Activated CD8-positive, alpha-beta T cell treated with anti-CD3 and anti-CD28 coated beads, Interleukin-2, amount 10 ng/mL, durations not matched to agents 7 days and 5 days (primary cell): ENCODE results near the gene PARP1. TPM values are rescaled to one million over a fixed set of nuclear protein-coding genes. Genes with fewer than 3 reads are reported as not detected.

Source experiments
- ATAC-seq: fragments of 150-1000 bp; cut with Tn5 transposase; one replicate; pipeline ENCODE4 v1.10.0; 2021; ENCODE audit warnings: moderate library complexity
- CTCF ChIA-PET: fragments of 350-600 bp; sonication (Branson Sonifier 250); formaldehyde crosslinking; loops from one replicate; lab custom pipeline; 2021; ENCODE audit warnings: antibody characterized with exemption; lab: Charles Lee
- POLR2A ChIA-PET: fragments of 350-600 bp; sonication (Branson Sonifier 250); formaldehyde crosslinking; loops from one replicate; lab custom pipeline; 2021; ENCODE audit warnings: antibody characterized with exemption; lab: Charles Lee
- DNase-seq: peaks from one replicate; pipeline ENCODE4 v3.0.0-alpha.2; 2020
- H3K27ac Mint-ChIP-seq: one replicate; pipeline ENCODE4 v1.8.0; 2021; ENCODE audit warnings: mild to moderate bottlenecking, mixed read lengths
- H3K27me3 Mint-ChIP-seq: one replicate; pipeline ENCODE4 v1.8.0; 2021; ENCODE audit warnings: low read depth, mixed read lengths
- H3K36me3 Mint-ChIP-seq: one replicate; pipeline ENCODE4 v1.8.0; 2021; ENCODE audit warnings: low read depth, mixed read lengths
- H3K4me1 Mint-ChIP-seq: one replicate; pipeline ENCODE4 v1.8.0; 2021; ENCODE audit warnings: low read depth, mixed read lengths
- H3K4me3 Mint-ChIP-seq: one replicate; pipeline ENCODE4 v1.8.0; 2021; ENCODE audit warnings: mild to moderate bottlenecking, mixed read lengths
- H3K9me3 Mint-ChIP-seq: one replicate; pipeline ENCODE4 v1.8.0; 2022; ENCODE audit warnings: mixed read lengths; ENCODE audit not compliant: insufficient read depth
- total RNA-seq, 2 experiments: library from RNA; stranded (reverse); gene quantifications; one replicate each; pipeline ENCODE4 v1.2.3, GENCODE V29; 2021

Gene PARP1
- total RNA-seq, 2 experiments from 2014 or later: 139 to 145 TPM

GRCh38 chr1:226371027-226371694 is 36.7 kb downstream of the PARP1 start:
- Mint-ChIP-seq H3K4me1 (no peaks in the 10 kb centered on the region), H3K4me3 (no peak overlapping the region), H3K9me3 (no peaks in the 10 kb centered on the region), H3K27ac (no peak overlapping the region), H3K27me3 (no peaks in the 10 kb centered on the region), H3K36me3 (peaks cover 62% of the 10 kb centered on the region)
- ChIA-PET POLR2A (no interaction called here), CTCF (no interaction called here)
- DNase-seq (no peak), ATAC-seq (no peak)

GRCh38 chr1:226370144-226370923 is 37.6 kb downstream of the PARP1 start:
- no peaks in the 10 kb centered on the region for H3K4me1 Mint-ChIP-seq
- POLR2A ChIA-PET: no interaction called here
- CTCF ChIA-PET: no interaction called here
- DNase-seq (no peak), ATAC-seq (no peak)
- no peaks in the 10 kb centered on the region for H3K9me3 Mint-ChIP-seq
- no peak overlapping the region for H3K4me3 Mint-ChIP-seq
- no peak overlapping the region for H3K27ac Mint-ChIP-seq
- peaks cover 61% of the 10 kb centered on the region for H3K36me3 Mint-ChIP-seq
- no peaks in the 10 kb centered on the region for H3K27me3 Mint-ChIP-seq

DNA sequence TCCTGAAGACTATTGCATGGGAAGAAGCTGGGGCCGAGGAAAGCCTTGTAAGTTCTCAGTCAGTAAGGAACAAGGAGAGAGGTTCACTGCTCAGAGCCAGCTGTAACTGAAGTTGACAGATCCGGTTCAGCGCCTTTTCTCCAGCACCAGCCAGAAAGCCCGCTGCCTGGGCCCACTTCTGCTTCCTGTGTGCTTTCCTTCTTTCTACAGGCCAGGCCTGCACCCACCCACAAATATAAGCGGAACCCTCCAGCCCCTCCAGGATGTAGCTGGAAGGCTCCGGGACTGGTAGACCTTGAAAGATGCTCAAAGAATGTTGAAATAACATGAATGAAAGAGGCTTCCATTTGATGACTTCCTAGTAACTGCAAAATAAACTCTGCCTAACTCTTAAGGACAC is 38.8 kb downstream of the PARP1 start:
- Mint-ChIP-seq H3K4me1 (no peaks in the 10 kb centered on the region), H3K36me3 (peaks cover 62% of the 10 kb centered on the region)
- POLR2A ChIA-PET: no interaction called here

DNA sequence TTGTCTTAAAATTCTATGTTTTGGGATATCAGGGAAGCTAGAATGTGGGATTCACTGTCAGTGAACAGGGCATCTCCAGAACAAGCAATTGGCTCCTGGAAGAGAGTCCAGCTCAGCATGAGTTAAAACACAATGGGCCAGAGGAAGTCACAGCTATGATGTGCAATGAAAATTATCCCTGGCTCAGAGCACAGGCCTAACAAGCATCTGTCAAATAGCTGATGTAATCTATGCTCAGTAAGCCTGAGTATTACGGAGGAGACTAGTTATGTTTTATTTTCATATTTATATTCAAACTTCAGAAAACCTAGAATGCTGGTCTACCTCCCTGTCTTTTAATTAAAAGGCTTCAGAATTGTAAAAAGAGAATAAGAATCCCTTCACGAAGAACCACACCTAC is 41.6 kb downstream of the PARP1 start:
- Mint-ChIP-seq H3K27ac (no peak overlapping the region), H3K9me3 (no peaks in the 10 kb centered on the region), H3K4me1 (no peaks in the 10 kb centered on the region), H3K4me3 (no peak overlapping the region), H3K36me3 (peaks cover 66% of the 10 kb centered on the region), H3K27me3 (no peaks in the 10 kb centered on the region)
- ChIA-PET POLR2A (no interaction called here), CTCF (no interaction called here)
- DNase-seq (no peak), ATAC-seq (no peak)

More for the DNA sequence above, 38.8 kb downstream of the PARP1 start:
- ATAC-seq: no peak
- no peak for DNase-seq
- H3K4me3 Mint-ChIP-seq: no peak overlapping the region
- CTCF ChIA-PET: no interaction called here
- no peak overlapping the region for H3K27ac Mint-ChIP-seq
- H3K27me3 Mint-ChIP-seq: no peaks in the 10 kb centered on the region
- H3K9me3 Mint-ChIP-seq: no peaks in the 10 kb centered on the region

GRCh38 chr1:226365831-226366231 is 42.1 kb downstream of the PARP1 start:
- peaks cover 68% of the 10 kb centered on the region for H3K36me3 Mint-ChIP-seq
- H3K27ac Mint-ChIP-seq: no peak overlapping the region
- no peaks in the 10 kb centered on the region for H3K9me3 Mint-ChIP-seq
- H3K27me3 Mint-ChIP-seq: no peaks in the 10 kb centered on the region
- H3K4me3 Mint-ChIP-seq: no peak overlapping the region
- DNase-seq: no peak
- ATAC-seq: no peak
- no peaks in the 10 kb centered on the region for H3K4me1 Mint-ChIP-seq
- ChIA-PET CTCF (no interaction called here), POLR2A (no interaction called here)

DNA sequence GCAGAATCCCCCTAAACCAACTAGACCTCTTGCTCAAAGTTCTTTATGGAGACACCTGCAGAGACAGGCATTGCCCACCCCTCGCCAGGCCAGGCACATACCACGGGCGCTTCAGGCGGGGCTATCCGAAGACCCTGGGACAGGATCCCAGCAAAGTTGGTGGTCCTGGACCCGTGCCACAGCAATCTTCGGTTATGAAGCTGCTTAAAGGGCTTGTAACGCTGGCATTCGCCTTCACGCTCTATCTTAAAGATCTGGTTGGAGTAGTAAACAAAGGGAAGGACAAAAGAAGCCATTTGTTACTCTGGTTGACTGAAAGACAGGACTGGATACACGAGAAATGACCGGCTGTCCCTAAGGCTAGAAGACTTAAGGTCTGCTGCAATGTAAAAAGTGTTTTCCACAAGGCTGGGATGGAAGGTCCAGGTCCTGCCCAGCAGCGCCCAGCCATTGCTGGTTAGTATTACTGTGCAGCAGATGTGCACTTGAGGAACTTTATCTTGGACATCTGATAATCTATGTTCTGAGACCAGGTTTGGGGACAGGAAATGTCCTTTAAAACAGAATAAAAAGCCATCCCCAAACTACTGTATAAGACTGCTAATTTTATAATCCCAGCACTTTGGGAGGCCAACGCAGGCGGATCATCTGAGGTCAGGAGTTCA is 42.9 kb downstream of the PARP1 start:
- H3K27ac Mint-ChIP-seq: no peak overlapping the region
- H3K9me3 Mint-ChIP-seq: no peaks in the 10 kb centered on the region
- no peak overlapping the region for H3K4me3 Mint-ChIP-seq
- H3K36me3 Mint-ChIP-seq: peaks cover 68% of the 10 kb centered on the region
- DNase-seq: no peak
- POLR2A ChIA-PET: no interaction called here
- H3K27me3 Mint-ChIP-seq: no peaks in the 10 kb centered on the region
- CTCF ChIA-PET: no interaction called here
- no peak for ATAC-seq
- H3K4me1 Mint-ChIP-seq: no peaks in the 10 kb centered on the region

DNA sequence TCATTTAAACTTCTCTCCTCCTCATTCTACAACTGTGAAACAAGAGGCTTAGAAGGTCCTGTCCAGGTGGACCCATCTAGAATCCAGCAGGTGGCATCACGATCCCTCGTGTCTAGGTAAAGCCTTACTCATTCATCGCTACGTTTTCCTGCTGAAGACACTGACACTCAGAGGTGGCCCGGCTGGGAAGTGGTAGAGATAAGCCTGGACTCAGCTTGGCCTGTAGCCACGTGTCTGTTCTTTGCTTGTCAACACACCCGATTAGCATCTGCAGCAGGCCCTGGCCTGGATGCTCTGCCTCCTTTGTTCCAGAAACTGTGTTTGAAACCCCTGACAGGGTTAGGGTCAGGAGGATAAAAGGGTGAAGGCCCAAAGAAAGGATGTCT is 43.4 kb downstream of the PARP1 start:
- Mint-ChIP-seq H3K4me1 (no peaks in the 10 kb centered on the region), H3K27ac (no peak overlapping the region), H3K27me3 (no peaks in the 10 kb centered on the region), H3K36me3 (peaks cover 66% of the 10 kb centered on the region), H3K4me3 (no peak overlapping the region), H3K9me3 (no peaks in the 10 kb centered on the region)
- no peak for DNase-seq
- ATAC-seq: no peak
- POLR2A ChIA-PET: no interaction called here
- CTCF ChIA-PET: interaction anchor here (1.1 kb wide), 1 partner anchor 31 kb away, joined by 3 read pairs; no protein-coding TSS in a partner anchor

- ChIA-PET CTCF (interaction anchor here (1.1 kb wide), 1 partner anchor 31 kb away, joined by 3 read pairs; no protein-coding TSS in a partner anchor), POLR2A (no interaction called here)
- Mint-ChIP-seq H3K27ac (no peak overlapping the region), H3K36me3 (peaks cover 63% of the 10 kb centered on the region), H3K4me1 (no peaks in the 10 kb centered on the region), H3K4me3 (no peak overlapping the region), H3K27me3 (no peaks in the 10 kb centered on the region), H3K9me3 (no peaks in the 10 kb centered on the region)
- ATAC-seq (no peak), DNase-seq (no peak)
These were observed 43.9 kb downstream of the PARP1 start for GRCh38 chr1:226363801-226364513.

GRCh38 chr1:226362891-226363447 is 44.9 kb downstream of the PARP1 start:
- H3K9me3 Mint-ChIP-seq: no peaks in the 10 kb centered on the region
- H3K4me3 Mint-ChIP-seq: no peak overlapping the region
- POLR2A ChIA-PET: no interaction called here
- H3K36me3 Mint-ChIP-seq: peaks cover 62% of the 10 kb centered on the region
- no peaks in the 10 kb centered on the region for H3K4me1 Mint-ChIP-seq
- CTCF ChIA-PET: interaction anchor here (1.1 kb wide), 1 partner anchor 30 kb away, joined by 4 read pairs; no protein-coding TSS in a partner anchor
- DNase-seq (no peak), ATAC-seq (no peak)
- no peaks in the 10 kb centered on the region for H3K27me3 Mint-ChIP-seq
- no peak overlapping the region for H3K27ac Mint-ChIP-seq

DNA sequence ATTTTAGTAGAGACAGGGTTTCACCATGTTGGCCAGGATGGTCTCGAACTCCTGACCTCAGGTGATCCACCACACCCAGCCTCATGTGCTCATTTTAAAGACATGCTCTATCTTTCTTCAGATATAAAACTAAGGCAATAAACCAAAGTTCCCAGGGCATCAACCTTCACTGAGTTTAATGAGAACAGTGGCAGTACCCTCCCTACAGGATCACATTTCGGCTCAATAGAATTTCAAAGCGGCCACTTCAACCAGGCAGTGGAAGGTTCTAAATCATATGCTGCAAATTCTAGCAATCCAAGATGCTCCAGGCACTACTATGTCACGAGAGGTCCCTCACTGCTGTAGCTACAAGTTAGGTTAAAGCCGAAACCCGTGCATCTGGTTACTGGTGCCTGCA is 45.5 kb downstream of the PARP1 start:
- H3K36me3 Mint-ChIP-seq: peaks cover 57% of the 10 kb centered on the region
- no peak overlapping the region for H3K4me3 Mint-ChIP-seq
- POLR2A ChIA-PET: no interaction called here

GRCh38 chr1:226360106-226360746 is 47.7 kb downstream of the PARP1 start:
- DNase-seq (no peak), ATAC-seq (no peak)
- Mint-ChIP-seq H3K27ac (no peak overlapping the region), H3K4me3 (no peak overlapping the region), H3K36me3 (peaks cover 54% of the 10 kb centered on the region), H3K9me3 (no peaks in the 10 kb centered on the region), H3K27me3 (no peaks in the 10 kb centered on the region), H3K4me1 (no peaks in the 10 kb centered on the region)
- ChIA-PET CTCF (no interaction called here), POLR2A (interaction anchor here (0.6 kb wide), 1 partner anchor 199 kb away, joined by 4 read pairs; no protein-coding TSS in a partner anchor)

More for the DNA sequence above, 45.5 kb downstream of the PARP1 start:
- Mint-ChIP-seq H3K27ac (no peak overlapping the region), H3K4me1 (no peaks in the 10 kb centered on the region), H3K9me3 (no peaks in the 10 kb centered on the region), H3K27me3 (no peaks in the 10 kb centered on the region)
- CTCF ChIA-PET: interaction anchor here (0.9 to 1.1 kb wide), 2 partner anchors 17 to 29 kb away, joined by 3 to 4 read pairs; no protein-coding TSS in a partner anchor
- DNase-seq (no peak), ATAC-seq (no peak)
